KMS-11 (cell line): ENCODE data around the gene NOX5.

Source experiments
- H2AFZ ChIP-seq: fragments of 200-600 bp; sonication (generic); 2 replicates; pipeline ENCODE4 v1.6.1; 2016; ENCODE audit warnings: antibody characterized with exemption, mixed run types, low read depth
- H3K27ac ChIP-seq: fragments of 200-600 bp; sonication (generic); 2 replicates; pipeline ENCODE4 v1.6.1; 2016; ENCODE audit warnings: mild to moderate bottlenecking, mixed run types
- H3K27me3 ChIP-seq: fragments of 200-600 bp; sonication (generic); 2 replicates; pipeline ENCODE4 v1.6.1; 2017; ENCODE audit warnings: mild to moderate bottlenecking, low read depth, mixed run types, moderate library complexity; ENCODE audit not compliant: insufficient read depth
- H3K36me3 ChIP-seq: fragments of 200-600 bp; sonication (generic); 2 replicates; pipeline ENCODE4 v1.6.1; 2017; ENCODE audit warnings: mild to moderate bottlenecking, mixed run types; ENCODE audit not compliant: insufficient read depth
- H3K4me1 ChIP-seq: fragments of 200-600 bp; sonication (generic); 2 replicates; pipeline ENCODE4 v1.6.1; 2016; ENCODE audit warnings: mild to moderate bottlenecking, low read depth, mixed run types; ENCODE audit not compliant: poor library complexity, severe bottlenecking
- H3K4me2 ChIP-seq: fragments of 200-600 bp; sonication (generic); 2 replicates; pipeline ENCODE4 v1.7.0; 2016; ENCODE audit warnings: mild to moderate bottlenecking, mixed run types
- H3K4me3 ChIP-seq: fragments of 200-600 bp; sonication (generic); IDR thresholded peaks from 2 replicates; pipeline ENCODE4 v1.6.1; 2017; ENCODE audit warnings: low read depth, low read length, mixed read lengths; ENCODE audit not compliant: insufficient read depth
- H3K79me2 ChIP-seq: fragments of 200-600 bp; sonication (generic); 2 replicates; pipeline ENCODE4 v1.6.1; 2016; ENCODE audit warnings: low read depth, mixed run types; ENCODE audit not compliant: insufficient read depth
- H3K9ac ChIP-seq: fragments of 200-600 bp; sonication (generic); 2 replicates; pipeline ENCODE4 v1.6.1; 2016; ENCODE audit warnings: mild to moderate bottlenecking, mixed run types
- H4K20me1 ChIP-seq: fragments of 200-600 bp; sonication (generic); 2 replicates; pipeline ENCODE4 v1.6.1; 2016; ENCODE audit warnings: mild to moderate bottlenecking, mixed run types; ENCODE audit not compliant: insufficient read depth
- TF ChIP-seq, protein P1 (sequence below): fragments of 200-600 bp; sonication (generic); conservative IDR thresholded peaks from 2 replicates; pipeline ENCODE4 v1.6.1; 2017; ENCODE audit warnings: low read depth, mild to moderate bottlenecking, antibody characterized with exemption, low read length, moderate library complexity, mixed read lengths

Gene NOX5

GRCh38 chr15:69096196-69096595, 81.7 kb downstream of the NOX5 start:
- Histone ChIP-seq H3K36me3 (no peaks in the 10 kb centered on the region), H3K9ac (no peak overlapping the region), H4K20me1 (no peaks in the 10 kb centered on the region), H3K4me2 (no peak overlapping the region), H2AFZ (no peak overlapping the region), H3K4me3 (no peak overlapping the region), H3K79me2 (no peaks in the 10 kb centered on the region), H3K4me1 (no peaks in the 10 kb centered on the region), H3K27me3 (no peaks in the 10 kb centered on the region), H3K27ac (no peak overlapping the region)
- TF ChIP-seq, protein P1, sequence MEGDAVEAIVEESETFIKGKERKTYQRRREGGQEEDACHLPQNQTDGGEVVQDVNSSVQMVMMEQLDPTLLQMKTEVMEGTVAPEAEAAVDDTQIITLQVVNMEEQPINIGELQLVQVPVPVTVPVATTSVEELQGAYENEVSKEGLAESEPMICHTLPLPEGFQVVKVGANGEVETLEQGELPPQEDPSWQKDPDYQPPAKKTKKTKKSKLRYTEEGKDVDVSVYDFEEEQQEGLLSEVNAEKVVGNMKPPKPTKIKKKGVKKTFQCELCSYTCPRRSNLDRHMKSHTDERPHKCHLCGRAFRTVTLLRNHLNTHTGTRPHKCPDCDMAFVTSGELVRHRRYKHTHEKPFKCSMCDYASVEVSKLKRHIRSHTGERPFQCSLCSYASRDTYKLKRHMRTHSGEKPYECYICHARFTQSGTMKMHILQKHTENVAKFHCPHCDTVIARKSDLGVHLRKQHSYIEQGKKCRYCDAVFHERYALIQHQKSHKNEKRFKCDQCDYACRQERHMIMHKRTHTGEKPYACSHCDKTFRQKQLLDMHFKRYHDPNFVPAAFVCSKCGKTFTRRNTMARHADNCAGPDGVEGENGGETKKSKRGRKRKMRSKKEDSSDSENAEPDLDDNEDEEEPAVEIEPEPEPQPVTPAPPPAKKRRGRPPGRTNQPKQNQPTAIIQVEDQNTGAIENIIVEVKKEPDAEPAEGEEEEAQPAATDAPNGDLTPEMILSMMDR, result no peak

DNA sequence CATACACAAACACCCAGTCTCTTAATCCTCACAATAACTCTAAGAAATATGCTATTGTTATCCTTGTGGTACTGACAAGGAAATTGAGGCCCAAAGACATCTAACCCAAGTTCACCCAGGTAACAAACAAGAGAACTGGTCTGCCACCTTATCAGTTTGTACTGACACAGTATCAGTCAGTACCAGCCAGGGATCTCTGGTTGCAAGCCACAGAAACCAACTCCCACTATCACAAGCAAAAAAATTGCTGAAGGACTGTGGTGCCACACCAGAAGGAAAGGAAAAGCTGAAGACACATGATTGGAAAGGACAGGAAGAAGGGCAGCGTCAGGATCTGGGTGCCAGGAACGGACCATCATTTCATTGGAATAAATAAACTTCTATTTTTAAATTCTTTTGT, 82.1 kb downstream of the NOX5 start:
- Histone ChIP-seq H3K79me2 (no peaks in the 10 kb centered on the region), H3K27ac (no peak overlapping the region), H3K27me3 (no peaks in the 10 kb centered on the region), H4K20me1 (no peaks in the 10 kb centered on the region), H3K9ac (no peak overlapping the region), H3K36me3 (no peaks in the 10 kb centered on the region), H3K4me1 (no peaks in the 10 kb centered on the region), H3K4me3 (no peak overlapping the region), H3K4me2 (no peak overlapping the region), H2AFZ (no peak overlapping the region)
- TF ChIP-seq, protein P1, result no peak

GRCh38 chr15:69098771-69099170, 84.3 kb downstream of the NOX5 start:
- no peaks in the 10 kb centered on the region for H4K20me1 ChIP-seq
- H2AFZ ChIP-seq, result no peak overlapping the region
- no peak overlapping the region for H3K9ac ChIP-seq
- no peaks in the 10 kb centered on the region for H3K36me3 ChIP-seq
- H3K4me2 ChIP-seq, result no peak overlapping the region
- H3K4me3 ChIP-seq, result no peak overlapping the region
- TF ChIP-seq, protein P1, result no peak
- no peaks in the 10 kb centered on the region for H3K27me3 ChIP-seq
- H3K79me2 ChIP-seq, result no peaks in the 10 kb centered on the region
- H3K27ac ChIP-seq, result no peak overlapping the region
- no peaks in the 10 kb centered on the region for H3K4me1 ChIP-seq

DNA sequence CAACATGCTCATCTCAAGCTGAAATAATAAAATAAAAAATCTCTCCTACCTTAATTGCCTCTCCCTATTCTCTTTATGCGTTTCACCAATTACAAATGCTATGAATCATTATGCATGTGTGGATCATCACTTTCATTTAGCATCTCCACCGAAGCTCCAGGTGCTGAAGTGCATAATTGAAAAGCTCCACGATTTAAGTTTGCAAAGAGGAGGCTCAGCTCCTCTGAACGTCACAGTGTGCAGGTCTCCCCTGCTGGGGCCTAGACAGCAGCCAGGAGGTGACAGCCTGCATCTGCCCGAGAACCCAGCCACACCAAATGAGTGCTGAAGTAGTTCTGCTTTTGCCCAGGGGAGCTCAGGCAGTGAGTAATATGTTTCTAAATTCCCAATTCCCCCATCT, 85.4 kb downstream of the NOX5 start:
- Histone ChIP-seq H2AFZ (no peak overlapping the region), H3K36me3 (no peaks in the 10 kb centered on the region), H3K27ac (no peak overlapping the region), H3K9ac (no peak overlapping the region), H3K27me3 (no peaks in the 10 kb centered on the region), H3K4me1 (no peaks in the 10 kb centered on the region), H3K79me2 (no peaks in the 10 kb centered on the region), H3K4me2 (no peak overlapping the region), H3K4me3 (no peak overlapping the region), H4K20me1 (no peaks in the 10 kb centered on the region)
- TF ChIP-seq, protein P1, result no peak
